Body of pancreas (tissue), 4 donors: ENCODE data around the gene ZNF423.

Experiments
- POLR2A ChIP-seq, 3 donors: fragments of 450-650 bp; IDR thresholded peaks; one replicate each; pipeline ENCODE4 v1.6.1; 2016; ENCODE audit warnings: antibody characterized with exemption in 3 of 3, mild to moderate bottlenecking in 2 of 3
- TF ChIP-seq, protein P1 (sequence below), 7 experiments: fragments of 450-650 bp in 4 of 7; fragments of 200-600 bp in 3 of 7; sonication (generic) in 3 of 7; IDR thresholded peaks; one replicate each; pipeline ENCODE4 v1.5.1; 2016 to 2019; ENCODE audit warnings: antibody characterized with exemption in 7 of 7

GRCh38 chr16:49486400-49486799 lies 369.5 kb downstream of the ZNF423 start:
- TF ChIP-seq, protein P1, sequence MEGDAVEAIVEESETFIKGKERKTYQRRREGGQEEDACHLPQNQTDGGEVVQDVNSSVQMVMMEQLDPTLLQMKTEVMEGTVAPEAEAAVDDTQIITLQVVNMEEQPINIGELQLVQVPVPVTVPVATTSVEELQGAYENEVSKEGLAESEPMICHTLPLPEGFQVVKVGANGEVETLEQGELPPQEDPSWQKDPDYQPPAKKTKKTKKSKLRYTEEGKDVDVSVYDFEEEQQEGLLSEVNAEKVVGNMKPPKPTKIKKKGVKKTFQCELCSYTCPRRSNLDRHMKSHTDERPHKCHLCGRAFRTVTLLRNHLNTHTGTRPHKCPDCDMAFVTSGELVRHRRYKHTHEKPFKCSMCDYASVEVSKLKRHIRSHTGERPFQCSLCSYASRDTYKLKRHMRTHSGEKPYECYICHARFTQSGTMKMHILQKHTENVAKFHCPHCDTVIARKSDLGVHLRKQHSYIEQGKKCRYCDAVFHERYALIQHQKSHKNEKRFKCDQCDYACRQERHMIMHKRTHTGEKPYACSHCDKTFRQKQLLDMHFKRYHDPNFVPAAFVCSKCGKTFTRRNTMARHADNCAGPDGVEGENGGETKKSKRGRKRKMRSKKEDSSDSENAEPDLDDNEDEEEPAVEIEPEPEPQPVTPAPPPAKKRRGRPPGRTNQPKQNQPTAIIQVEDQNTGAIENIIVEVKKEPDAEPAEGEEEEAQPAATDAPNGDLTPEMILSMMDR (IDR thresholded peaks at IDR 0.05), result no peak
- TF ChIP-seq POLR2A (IDR thresholded peaks at IDR 0.05), result no peak
